ENCODE measurements around the gene TAF11L9.
"Not testable (repeated sequence)": the region's sequence is repeated elsewhere in the genome, so short reads cannot be mapped to it uniquely, and the experiment has no call there.

The TAF11L9 gene

GRCh38 chr5:17594255-17594654 lies at the start of gene TAF11L9:
TSS of gene TAF11L9 (minus strand) at chr5:17594394.
- DNase-seq = not testable (repeated sequence)

GRCh38 chr5:17634160-17634559 lies 40.0 kb upstream of the TAF11L9 start, which contains the start of gene TAF11L14:
TSS of gene TAF11L14 (plus strand) at chr5:17634460.
- no peak for DNase-seq

- DNase-seq = not testable (repeated sequence)
Observed at GRCh38 chr5:17631788-17632187, 37.6 kb upstream of the TAF11L9 start, which contains the start of gene TAF11L13. TSS of gene TAF11L13 (plus strand) at chr5:17632088.

- DNase-seq = no peak
Observed at GRCh38 chr5:17625686-17626085, 31.5 kb upstream of the TAF11L9 start.

- DNase-seq = no peak
Observed at GRCh38 chr5:17620627-17621026, 26.4 kb upstream of the TAF11L9 start.

- DNase-seq = no peak
Observed at GRCh38 chr5:17619354-17619753, 25.2 kb upstream of the TAF11L9 start.

- no peak for DNase-seq
Observed at GRCh38 chr5:17614872-17615605, 20.8 kb upstream of the TAF11L9 start.

GRCh38 chr5:17610092-17610491 lies 15.9 kb upstream of the TAF11L9 start, which contains the start of gene TAF11L12:
TSS of gene TAF11L12 (plus strand) at chr5:17610392.
- DNase-seq = not testable (repeated sequence)

GRCh38 chr5:17607461-17607860 lies 13.3 kb upstream of the TAF11L9 start:
- not testable (repeated sequence) for DNase-seq

GRCh38 chr5:17604951-17605350 lies 10.8 kb upstream of the TAF11L9 start:
- DNase-seq = no peak

- not testable (repeated sequence) for DNase-seq
Observed at GRCh38 chr5:17603880-17604279, 9.7 kb upstream of the TAF11L9 start, which contains the start of gene TAF11L11. TSS of gene TAF11L11 (plus strand) at chr5:17604183.

- DNase-seq = not testable (repeated sequence)
Observed at GRCh38 chr5:17597728-17598127, 3.5 kb upstream of the TAF11L9 start, which contains the start of gene TAF11L10. TSS of gene TAF11L10 (minus strand) at chr5:17597828.

GRCh38 chr5:17590860-17591259 lies 3.3 kb downstream of the TAF11L9 start, which contains the start of gene TAF11L8:
TSS of gene TAF11L8 (minus strand) at chr5:17590960.
- not testable (repeated sequence) for DNase-seq

GRCh38 chr5:17585658-17586057 lies 8.5 kb downstream of the TAF11L9 start, which contains the start of gene TAF11L7:
TSS of gene TAF11L7 (minus strand) at chr5:17585758.
- DNase-seq = not testable (repeated sequence)
